SK-N-SH treated with all-trans-retinoic acid at 6 μM for 48 hours (cell line): ENCODE results near the gene CFH.

Source experiments
- CSDC2 ChIP-seq: fragments of 250-450 bp; sonication (Bioruptor Pico); IDR thresholded peaks from 2 replicates; pipeline ENCODE4 v1.5.0; 2020; ENCODE audit warnings: mild to moderate bottlenecking, moderate library complexity
- ISL1 ChIP-seq: fragments of 250-450 bp; sonication (Bioruptor Pico); IDR thresholded peaks from 2 replicates; pipeline ENCODE4 v2.1.2; 2022; ENCODE audit warnings: mild to moderate bottlenecking, moderate library complexity
- SNAI2 ChIP-seq: fragments of 250-450 bp; sonication (Bioruptor Pico); IDR thresholded peaks from 2 replicates; pipeline ENCODE4 v1.5.0; 2020; ENCODE audit warnings: mild to moderate bottlenecking, moderate library complexity
- ZNF70 ChIP-seq: fragments of 450-650 bp; formaldehyde crosslinking; IDR thresholded peaks from 2 replicates; pipeline ENCODE4 v1.5.0; 2020; ENCODE audit warnings: mild to moderate bottlenecking, moderate library complexity
- TF ChIP-seq, protein P1 (sequence below): fragments of 250-450 bp; sonication (Bioruptor Pico); IDR thresholded peaks from 2 replicates; pipeline ENCODE4 v1.8.0; 2020; ENCODE audit warnings: mild to moderate bottlenecking, moderate library complexity, borderline replicate concordance

GRCh38 chr1:196659471-196659870, 7.6 kb downstream of the CFH start:
- TF ChIP-seq CSDC2 (CRISPR knock-in tag) (no peak), ISL1 (no peak), SNAI2 (CRISPR knock-in tag) (no peak), ZNF70 (no peak)
- TF ChIP-seq, protein P1, sequence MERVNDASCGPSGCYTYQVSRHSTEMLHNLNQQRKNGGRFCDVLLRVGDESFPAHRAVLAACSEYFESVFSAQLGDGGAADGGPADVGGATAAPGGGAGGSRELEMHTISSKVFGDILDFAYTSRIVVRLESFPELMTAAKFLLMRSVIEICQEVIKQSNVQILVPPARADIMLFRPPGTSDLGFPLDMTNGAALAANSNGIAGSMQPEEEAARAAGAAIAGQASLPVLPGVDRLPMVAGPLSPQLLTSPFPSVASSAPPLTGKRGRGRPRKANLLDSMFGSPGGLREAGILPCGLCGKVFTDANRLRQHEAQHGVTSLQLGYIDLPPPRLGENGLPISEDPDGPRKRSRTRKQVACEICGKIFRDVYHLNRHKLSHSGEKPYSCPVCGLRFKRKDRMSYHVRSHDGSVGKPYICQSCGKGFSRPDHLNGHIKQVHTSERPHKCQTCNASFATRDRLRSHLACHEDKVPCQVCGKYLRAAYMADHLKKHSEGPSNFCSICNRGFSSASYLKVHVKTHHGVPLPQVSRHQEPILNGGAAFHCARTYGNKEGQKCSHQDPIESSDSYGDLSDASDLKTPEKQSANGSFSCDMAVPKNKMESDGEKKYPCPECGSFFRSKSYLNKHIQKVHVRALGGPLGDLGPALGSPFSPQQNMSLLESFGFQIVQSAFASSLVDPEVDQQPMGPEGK (CRISPR knock-in tag), result no peak
